ENCODE results near the gene SLC16A8.
A peak's percentile ranks its signal among the peaks of the same experiment; 100 is the strongest.

The SLC16A8 gene

DNA sequence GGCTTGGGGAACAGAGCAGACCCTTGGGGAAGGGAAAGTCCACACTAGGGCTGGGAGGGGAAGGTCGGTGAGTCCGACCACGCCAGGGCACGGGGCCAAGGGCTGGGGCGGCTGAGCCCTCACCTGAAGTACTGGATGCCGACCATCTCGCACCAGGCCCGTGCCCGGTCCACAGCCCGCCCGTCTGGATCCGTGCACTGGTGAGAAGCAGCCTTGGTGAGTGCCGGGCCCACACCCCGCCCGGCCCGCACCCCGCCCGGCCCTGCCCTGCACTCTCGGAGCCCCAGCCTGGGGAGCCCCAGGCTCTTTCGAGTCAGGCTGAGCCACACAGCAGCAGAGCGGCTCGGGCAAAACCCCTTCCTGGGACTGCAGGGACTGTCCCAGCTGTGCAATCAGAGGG is 28.4 kb upstream of the SLC16A8 start:
- no peak for DNase-seq (ENCODE audit: low read depth)

DNA sequence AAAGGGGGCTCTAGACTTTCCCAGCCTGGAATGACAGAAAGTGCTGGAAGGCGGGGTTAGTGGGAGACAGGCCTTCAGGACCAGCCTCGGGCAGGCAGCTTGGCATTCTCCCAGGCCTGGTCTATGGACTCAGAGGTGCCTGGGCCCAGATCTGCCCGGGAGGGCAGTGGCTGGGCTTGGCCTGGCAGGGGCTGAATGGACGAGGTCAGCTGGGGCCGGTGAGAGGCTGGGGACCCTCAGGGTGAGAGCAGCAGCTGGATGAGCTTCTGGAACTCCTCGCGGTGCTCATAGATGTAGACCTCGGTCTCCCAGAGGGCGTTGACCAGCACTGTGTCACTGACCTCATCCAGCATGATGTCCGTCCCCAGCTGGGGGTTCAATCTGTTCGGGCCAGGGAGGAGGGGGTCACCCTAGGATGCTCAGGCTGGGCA is 28.0 kb upstream of the SLC16A8 start:
- no peak for DNase-seq (ENCODE audit: low read depth)

DNA sequence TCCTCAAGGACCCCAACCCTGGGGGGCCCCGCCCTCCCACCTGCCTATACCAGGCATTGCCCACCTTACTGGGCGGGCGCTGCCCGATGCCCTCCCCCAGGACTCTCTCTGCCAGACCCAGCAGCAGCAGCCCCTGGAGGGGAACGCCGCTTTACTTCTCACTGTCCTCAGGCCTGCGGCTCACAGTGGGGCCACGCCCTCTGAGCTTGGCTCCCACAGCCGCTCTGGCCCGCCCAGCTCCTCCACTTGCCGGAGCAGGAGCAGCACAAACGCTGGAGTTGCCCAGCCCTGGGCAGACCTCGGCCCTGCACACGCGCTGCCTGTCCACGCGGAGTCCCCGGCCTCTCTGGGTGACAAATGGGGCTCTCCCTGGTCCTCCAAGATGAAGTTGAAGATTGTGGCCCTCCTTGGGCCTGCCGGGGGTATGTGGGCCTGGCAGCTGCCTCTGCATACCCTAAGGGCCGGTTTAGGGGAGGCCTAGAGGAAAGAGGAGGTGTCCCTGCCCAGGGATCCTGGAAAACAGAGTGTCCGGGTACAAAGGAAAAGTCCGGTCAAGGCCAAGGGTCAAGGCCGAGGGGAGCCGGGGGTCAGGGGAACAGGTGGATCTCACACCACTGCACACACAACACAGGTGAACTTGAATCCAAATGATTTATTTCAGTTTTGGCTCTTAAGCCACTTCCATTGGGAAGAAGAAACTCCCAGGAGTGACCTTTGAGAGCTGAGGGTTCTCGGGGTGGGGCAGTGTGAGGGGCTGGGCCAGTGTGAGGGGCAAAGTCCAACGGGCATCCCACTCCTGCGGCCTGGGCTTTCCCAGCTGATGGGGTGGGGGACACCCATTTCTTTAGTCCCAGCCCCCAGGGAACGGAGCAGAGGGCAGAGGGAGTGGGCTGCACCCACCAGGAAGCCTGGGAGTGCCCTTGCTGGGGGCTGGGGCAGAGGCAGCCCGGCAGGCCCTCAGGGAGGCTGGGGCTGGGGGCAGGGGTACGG is 27.2 kb upstream of the SLC16A8 start:
- no peak for DNase-seq (ENCODE audit: low read depth)

DNA sequence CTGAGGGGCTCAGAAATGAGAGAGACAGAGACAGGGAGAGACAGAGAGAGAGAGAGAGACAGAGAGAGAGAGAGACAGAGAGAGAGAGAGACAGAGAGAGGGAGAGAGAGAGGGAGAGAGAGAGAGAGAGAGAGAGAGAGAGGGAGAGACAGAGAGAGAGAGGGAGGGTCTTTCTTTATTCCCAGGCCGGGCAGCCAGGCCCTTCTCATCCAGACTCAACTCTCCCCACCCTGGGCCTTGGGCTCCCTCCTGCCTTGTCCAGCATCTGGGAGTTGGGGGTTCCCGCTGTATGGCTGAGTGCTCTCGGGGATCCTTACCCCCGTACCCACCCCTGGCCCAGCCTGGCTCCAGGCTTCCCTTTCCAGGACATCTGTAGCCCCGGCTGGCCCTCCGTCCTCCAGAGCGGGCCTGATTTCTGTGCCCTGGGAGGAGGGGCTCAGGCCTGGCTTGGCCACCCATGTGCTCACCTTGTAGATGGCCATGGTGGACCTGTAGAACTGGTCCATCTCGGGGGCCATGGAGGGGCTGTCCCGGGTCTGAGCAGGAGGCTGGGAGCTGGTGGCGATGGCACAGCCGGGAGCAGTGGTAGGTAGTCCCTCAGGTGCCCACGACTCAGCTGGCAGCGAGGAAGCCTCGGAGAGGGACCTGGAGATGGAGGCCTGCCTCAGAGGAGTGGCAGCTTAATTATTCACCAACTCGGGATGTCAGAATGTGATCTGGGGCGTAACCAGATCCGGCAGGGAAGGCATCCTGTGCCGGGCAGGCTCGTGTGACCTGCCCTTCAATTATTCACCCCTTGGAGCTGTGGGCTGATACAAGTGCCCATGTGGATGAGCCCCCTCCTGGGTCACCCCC is 26.3 kb upstream of the SLC16A8 start, which contains the start of gene BAIAP2L2:
BAIAP2L2 (minus strand) TSS at position 677 of the 855 bp plus-strand sequence; CDS start at position 518, 159 bp downstream.
- DNase-seq (ENCODE audit: low read depth) = no peak

DNA sequence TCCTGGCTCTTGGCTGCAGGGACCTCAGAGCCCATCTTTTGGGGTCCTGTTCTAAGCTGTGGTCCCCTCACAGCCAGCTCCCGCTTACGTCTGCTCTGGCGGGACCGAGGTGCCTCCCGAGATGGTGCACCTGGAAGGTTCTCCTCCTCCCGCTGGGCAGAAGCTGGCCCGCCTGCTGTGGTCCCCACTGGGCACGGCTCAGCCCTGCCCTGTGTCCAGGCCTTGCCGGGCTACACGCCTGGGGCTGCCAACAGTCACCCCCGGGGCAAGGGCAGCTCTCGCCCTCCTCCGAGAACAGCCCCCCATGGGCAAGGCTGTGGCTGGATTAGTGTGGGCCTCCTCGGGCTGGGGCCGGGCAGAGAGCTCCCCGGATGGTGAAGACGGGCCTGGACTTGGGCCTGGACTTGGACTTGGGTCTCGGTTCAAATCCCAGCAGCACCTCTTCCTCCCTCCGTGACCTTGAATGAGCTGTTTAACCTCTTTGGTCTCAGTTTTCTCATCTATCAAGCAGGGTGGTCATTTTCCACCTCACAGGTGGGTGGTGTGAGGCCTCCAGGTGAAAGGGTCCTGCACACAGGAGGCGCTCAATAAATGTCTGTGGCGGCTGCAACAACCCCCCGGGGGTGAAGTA is 25.5 kb upstream of the SLC16A8 start:
- DNase-seq (ENCODE audit: low read depth) = no peak

DNA sequence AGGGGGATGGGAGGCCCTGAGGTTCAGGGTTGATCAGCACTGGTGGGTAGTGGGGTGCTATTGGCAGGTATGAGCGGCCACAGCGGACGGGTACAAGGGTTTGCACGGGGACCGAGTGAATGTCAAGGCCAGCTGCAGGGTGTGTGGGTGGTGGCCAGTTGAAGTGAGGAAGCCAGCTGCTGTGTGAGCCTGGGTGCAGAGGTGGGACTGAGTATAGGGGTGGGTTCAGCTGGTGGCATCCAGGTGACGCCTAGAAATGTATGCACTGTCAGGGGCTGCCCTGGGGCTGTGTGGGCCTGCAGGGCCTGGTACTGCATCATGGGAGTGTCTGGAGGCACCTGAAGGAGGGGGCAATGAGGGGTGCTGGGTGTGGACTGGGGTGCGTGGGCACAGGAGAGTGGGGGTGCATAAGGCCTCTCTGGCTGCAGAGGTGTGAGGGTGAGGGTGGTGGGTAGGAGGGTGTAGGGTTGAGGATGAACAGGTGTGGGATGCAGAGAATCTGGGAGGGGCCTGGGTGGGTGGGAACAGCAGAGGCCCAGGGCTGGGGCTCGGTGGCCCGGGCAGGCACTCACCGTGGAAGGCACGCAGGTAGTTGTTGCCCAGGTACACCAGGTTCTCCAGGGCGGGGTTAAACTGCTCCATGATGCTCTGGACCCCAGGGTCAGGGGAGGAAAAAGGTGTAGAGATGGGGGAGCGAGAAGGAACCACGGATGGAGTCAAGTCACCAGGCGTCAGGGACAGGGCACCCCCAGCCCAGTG is 24.8 kb upstream of the SLC16A8 start:
- DNase-seq (ENCODE audit: low read depth) = no peak

DNA sequence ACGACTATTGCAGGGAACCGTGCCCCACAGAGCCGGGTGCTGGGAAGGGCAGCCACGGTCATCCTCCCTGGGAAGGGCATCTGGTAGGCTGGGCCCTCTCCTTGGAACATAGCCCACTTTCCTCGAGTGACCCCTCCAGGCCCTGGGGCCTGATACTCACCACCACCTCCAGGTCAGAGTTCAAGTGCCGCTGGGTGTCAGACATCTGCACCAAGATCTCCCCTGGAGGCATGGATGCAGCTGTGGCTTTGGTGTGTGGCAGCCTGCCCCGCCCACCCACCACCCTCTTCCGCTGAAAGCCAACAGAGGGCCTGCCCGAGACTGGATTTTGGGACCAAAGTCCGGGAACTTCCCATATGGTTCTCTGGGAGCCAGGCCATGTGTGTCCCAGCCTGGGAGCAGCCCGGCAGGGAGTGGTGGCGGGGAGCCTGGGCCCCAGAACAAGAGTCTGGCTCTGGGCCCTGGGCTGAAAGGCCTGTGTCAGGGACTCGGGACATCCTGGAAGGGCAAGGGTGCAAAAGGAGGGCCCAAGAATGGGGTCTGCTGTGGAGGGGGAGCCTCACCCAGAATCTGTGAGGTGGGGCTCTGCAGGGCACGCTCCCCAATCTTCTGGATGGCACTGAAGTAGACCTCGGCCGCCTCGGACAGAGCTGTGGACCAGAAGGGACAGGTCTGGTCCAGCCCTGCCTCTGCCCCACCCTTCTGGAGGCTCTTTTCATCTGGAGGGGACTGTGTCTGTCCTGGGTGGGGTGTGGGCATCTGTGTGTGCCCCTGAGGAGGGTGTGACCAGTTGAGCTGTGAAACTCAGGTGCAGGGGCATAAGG is 23.9 kb upstream of the SLC16A8 start:
- no peak for DNase-seq (ENCODE audit: low read depth)

DNA sequence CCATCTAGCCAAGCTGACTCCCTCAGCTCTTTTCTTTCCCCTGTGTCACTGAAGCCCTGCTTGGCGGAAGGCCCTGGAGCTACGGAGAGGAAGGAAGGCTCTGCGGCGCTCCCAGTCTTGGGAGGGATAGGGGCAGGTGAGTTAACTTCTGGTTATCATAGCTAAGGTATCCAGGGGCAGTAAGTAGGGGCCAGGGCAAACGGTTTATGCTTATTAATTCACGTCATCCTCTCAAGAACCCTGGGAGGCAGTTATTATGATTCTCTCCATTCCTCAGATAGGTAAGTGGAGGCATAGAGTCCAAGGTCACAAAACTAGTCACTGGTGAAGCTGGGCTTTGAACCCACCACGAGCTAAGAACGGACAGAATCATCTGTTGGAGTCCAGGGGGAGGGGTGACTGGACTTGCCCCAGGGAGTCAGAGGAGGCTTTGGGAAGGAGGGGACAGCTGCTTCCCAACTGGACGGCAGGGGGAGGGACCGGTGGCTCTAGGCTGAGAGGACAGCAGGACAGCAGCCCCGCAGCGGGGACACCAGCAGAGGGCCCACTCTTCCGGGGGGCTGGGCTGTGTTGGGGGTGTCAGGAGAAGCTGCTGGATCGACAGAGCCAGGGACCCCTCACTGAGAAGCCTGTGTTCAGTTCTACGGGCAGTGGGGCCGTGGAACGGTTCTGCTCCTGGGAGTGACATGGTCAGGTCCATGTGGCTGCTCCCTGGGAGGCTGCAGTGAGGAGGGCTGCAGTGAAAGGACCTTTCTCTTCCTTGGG is 23.0 kb upstream of the SLC16A8 start:
- no peak for DNase-seq (ENCODE audit: low read depth)

DNA sequence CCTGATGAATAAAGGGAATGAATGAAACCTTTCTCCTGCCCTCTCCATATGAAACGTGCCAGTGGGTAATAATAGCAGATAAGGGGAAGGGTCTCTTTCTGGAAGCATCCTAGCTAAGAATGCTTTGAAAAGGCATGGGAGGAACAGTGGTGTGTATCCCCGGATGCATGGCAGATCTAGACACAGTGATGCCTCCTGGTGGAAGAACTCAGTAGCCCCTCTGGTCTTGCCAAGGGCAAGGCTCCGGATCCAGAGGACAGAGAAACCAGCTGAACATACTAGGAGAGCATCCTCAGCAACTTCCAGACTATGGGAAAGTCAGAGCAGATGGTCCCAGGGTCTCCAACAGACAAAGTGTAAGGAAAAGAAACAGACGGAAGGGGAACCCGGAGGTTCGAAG is 20.1 kb upstream of the SLC16A8 start:
- no peak for DNase-seq (ENCODE audit: low read depth)

DNA sequence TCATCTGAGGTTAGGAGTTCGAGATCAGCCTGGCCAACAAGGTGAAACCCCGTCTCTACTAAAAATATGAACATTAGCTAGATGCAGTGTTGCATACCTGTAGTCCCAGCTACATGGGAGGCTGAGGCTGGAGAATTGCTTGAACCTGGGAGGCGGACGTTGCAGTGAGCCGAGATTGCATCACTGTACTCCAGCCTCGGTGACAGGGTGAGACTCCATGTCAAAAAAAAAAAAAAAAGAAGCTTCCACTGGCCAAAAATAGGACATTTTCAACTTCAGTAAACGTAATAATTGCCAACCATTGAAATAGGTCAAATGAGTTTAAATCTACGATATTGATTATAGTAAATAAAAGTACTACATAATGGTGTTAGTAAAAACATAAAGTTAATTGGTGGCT is 19.7 kb upstream of the SLC16A8 start:
- DNase-seq (ENCODE audit: low read depth) = no peak

DNA sequence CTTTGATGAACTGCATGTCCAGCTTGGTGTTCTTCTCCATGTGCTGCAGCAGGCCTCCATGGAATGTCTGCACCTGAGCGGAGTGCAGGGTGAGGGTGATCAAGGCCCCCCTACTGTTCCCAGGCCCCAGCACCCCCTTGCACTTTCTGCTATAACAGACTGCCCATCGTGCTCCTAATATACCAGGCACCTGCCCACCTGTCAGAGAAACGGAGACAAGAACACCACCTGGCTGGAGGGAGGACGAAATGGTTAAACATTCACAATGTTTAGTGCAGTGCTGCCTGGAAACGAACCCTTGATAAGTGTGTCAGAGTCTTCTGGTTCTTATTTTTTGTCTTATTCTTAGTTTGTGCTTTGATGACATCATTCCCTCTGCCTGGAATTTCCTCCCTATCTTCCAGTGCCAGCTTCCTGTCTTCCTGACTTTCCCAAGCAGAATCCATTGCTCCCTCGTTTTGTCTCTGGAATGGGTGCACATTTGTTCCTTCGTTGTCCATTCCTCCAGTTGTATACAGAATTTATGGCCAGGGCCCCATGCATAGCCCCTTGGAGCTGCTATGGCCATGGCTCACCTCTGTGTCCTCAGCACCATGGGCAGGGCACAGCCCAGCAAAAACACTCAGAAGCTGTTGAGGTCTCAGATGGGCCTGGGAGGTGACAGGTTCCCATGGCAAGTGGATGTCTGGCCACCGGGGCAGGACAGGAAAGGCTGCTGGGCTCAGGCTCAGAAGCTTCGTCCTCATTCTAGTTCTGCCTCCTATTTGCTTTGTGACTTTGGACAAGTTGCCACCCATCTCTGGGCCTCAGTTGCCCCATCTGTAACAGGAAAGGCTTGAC is 14.6 kb upstream of the SLC16A8 start:
- DNase-seq (ENCODE audit: low read depth) = peak; percentile 45

DNA sequence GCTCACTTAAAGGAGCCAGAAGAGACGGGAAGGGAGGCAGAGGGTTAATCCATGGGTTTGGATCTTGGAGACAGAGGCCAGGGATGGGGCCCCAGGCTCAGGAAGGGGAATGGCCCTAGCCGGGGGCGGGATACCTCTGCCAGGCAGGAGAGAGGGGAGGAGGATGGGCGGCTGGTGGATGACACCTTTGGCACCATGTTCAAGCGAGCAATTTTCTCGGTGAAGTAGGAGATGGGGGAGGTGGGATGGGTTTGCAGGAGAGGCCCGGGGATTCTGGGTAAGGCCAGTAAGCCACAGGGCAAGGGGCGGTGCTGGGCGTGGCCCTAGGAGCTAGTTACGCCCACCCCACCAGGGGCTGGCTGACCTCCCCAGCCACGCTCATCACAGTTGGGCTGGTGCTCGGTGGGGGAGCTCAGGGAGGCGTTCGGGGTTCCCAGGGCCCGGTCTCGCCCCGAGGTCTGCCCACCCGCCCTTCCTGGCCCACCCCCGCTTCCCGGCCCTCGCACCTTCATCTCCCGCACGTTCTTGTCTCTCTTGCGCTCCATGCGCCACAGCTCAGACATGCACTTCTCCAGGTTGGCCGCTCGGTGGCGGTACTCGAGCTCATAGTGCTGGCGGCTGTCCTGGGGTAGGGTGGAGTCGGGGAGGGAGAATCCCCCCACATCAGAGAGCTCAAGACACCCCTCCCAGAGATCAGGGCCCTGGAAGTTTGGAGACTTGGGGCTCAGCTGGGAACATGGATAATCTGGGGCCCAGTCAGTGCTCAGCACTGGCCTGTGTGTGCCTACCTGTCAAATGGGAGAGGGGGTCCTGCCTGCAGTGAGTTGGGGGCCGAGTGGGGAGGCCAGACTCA is 13.8 kb upstream of the SLC16A8 start:
- no peak for DNase-seq (ENCODE audit: low read depth)

DNA sequence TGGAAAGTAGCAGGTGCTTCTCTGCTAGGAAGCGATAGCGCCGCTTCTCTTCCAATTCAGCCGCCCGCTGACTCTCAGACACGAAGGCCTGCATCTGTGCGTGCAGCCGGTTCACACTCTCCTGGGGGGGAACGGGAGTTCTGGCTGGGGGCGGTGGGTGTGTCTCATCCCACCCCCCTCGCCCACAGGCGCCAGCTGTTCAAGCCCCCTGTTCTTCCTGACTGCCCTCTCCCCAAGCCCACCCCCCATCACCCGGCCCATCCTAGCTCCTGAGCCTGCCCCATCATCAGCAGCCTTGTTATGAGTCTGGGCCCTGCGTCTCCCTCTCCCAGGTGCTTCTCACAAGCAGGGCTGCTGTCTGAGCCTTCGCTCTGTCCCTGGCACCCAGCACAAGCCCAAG is 13.1 kb upstream of the SLC16A8 start:
- DNase-seq (ENCODE audit: low read depth) = no peak

DNA sequence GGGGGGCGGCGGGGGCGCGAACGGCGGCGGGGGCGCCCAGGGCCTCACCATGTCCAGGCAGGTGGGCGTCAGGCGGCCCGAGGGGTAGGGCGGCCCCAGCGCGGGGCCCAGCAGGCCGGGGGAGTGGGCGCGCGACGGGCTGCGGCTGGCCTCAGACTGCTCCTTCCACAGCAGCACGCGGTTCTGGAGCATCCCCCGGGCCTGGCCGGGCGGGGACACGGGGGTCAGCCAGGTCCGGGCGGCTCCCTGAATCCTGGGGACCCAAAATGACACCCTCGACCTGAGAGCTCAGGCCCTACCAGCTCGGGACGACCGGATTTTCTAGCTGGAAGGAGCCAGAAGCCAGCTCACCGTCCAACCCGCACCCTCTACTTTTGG is 5.5 kb upstream of the SLC16A8 start:
- no peak for DNase-seq (ENCODE audit: low read depth)

DNA sequence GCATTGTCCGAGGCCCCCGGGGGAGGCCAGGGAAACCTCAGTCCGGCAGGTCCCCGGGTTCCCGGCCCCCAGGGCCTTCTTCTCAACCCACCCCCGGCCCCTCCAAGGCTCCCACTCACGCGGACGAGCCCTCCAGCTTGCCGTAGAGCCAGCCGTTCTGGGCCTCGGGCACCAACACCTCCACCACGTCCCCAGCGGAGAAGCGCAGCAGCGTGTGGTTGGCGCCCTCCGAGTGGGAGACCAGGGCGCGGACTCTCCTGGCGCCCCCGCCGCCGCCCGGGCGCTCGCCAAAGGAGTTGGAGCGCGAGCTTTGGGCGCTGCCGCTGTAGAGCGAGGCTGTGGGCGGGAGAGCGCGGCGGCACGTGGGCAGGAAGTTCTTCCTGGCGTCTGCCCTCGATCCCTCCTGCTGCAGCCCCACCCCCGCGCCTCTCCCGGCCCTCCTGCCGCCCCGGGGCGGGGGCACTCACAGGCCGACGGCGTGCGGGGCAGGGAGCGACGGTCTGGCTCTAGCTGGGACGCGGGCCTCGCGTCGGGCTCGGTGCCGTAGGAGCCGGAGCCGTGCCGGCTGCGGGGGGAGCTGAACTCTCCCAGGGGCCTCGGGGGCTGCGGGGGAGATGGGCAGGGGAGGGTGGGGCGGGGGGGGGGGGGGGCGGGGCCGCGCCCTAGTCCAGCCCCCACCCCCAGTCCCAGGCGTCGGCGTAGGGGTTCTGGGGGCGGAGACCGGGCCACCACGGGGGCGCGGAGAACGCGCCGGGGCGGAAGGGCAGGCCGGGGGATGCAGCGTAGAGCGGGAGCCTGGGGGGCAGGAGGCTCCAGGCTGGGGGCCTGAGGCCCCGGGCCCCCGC is 4.9 kb upstream of the SLC16A8 start:
- no peak for DNase-seq (ENCODE audit: low read depth)

DNA sequence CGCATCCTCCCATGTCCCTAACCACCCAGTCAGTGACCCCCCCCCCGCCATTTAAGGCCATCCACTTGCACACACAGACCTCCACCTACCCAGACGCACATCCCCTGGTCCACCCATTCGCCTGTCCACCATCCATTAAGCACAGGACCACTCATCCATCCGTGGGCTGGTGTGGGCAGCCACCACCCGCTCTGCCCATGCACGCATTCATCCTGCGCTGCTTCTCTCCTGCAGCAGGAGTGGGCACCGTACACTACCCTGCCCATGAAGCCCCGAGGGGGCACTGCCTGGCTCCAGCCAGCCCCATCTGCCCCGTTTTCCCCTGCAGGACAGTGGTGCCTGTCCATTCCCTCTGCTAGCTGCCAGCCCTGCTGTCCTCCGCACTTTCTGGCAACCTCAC is 3.9 kb upstream of the SLC16A8 start:
- DNase-seq (ENCODE audit: low read depth) = no peak

DNA sequence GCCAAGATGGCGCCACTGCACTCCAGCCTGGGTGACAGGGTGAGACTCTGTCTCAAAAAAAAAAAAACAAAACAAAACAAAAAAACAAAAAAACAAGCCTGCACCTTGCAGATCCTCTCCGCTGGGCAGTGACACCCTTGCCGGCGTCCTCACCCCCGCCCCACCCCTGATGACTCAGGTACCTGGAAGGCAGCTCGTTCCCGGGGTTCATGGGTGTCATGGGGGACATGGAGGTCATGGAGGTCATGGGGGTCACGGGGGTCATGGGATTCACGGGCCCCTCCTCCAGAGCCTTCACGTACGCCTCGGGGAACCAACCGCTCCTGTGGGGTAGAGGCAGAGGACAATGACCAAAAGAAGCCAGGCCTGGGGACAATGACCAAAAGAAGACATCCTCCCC is 3.0 kb upstream of the SLC16A8 start:
- DNase-seq (ENCODE audit: low read depth) = no peak
